Lower leg skin (tissue), 3 donors: ENCODE results near the gene PXDN.

ENCODE experiments used
- CTCF ChIP-seq, 3 donors: fragments of 450-650 bp; IDR thresholded peaks; one replicate each; pipeline ENCODE4 v1.5.1; 2016; ENCODE audit warnings: antibody characterized with exemption in 3 of 3, mild to moderate bottlenecking in 3 of 3, moderate library complexity in 2 of 3
- POLR2A ChIP-seq, 2 donors: fragments of 450-650 bp; IDR thresholded peaks; one replicate each; pipeline ENCODE4 v1.6.1; 2016 to 2017; ENCODE audit warnings: antibody characterized with exemption in 2 of 2, mild to moderate bottlenecking in 1 of 2, moderate library complexity in 1 of 2

- TF ChIP-seq CTCF (IDR thresholded peaks at IDR 0.05) (no peak), POLR2A (IDR thresholded peaks at IDR 0.05) (no peak)
These were observed 57.1 kb downstream of the PXDN start for GRCh38 chr2:1687254-1687653.
